MG63 (cell line): ENCODE results near the gene DAGLA. TPM values are rescaled to one million over a fixed set of nuclear protein-coding genes. Genes with fewer than 3 reads are reported as not detected.
A peak's percentile ranks its signal among the peaks of the same experiment; 100 is the strongest.

Experiments
- DNase-seq: peaks from one replicate; pipeline ENCODE4 v3.0.0-alpha.2; 2020
- H3K27me3 ChIP-seq: fragments of 250-450 bp; sonication (Bioruptor Pico); 2 replicates; pipeline ENCODE4 v1.5.1; 2020; ENCODE audit warnings: mild to moderate bottlenecking, moderate library complexity
- H3K36me3 ChIP-seq: fragments of 250-450 bp; sonication (Bioruptor Pico); 2 replicates; pipeline ENCODE4 v1.5.1; 2020; ENCODE audit warnings: mild to moderate bottlenecking, moderate library complexity
- H3K4me3 ChIP-seq: fragments of 250-450 bp; sonication (Bioruptor Pico); 2 replicates; pipeline ENCODE4 v1.5.1; 2020; ENCODE audit warnings: mild to moderate bottlenecking, moderate library complexity
- H3K9me3 ChIP-seq: fragments of 250-450 bp; sonication (Bioruptor Pico); 2 replicates; pipeline ENCODE4 v1.5.1; 2020; ENCODE audit warnings: mild to moderate bottlenecking, moderate library complexity
- total RNA-seq: library from RNA; depleted of rRNA; stranded (reverse); fragments of >200 nt; shearing (Covaris generic); gene quantifications from 2 replicates; pipeline ENCODE4 v1.2.3, GENCODE V29; 2014; ENCODE audit warnings: low replicate concordance

DAGLA gene
- total RNA-seq, 1 experiment from 2014 or later: 1.3 TPM

DNA sequence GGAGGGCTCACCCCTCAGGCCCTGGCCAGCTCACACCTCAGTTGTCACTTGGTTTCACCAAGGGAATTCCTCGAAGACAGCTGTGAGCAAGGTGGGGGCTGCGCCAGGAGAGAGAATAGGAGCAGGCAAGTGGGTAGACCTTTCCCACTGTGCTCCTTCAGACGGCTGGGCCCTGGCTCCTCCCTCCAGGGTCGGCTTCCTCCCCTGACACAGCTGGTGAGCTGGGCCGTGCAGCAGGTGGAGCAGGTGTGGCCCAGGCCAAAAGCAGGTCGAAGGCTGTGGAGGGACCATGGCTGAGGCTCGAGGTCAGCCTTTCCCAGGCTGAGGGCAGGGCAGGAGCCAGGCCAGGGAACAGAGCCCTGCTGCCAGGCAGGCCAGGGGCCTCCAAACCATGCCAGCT, 59.8 kb downstream of the DAGLA start:
- Histone ChIP-seq H3K27me3 (no peaks in the 10 kb centered on the region), H3K9me3 (no peaks in the 10 kb centered on the region), H3K36me3 (no peaks in the 10 kb centered on the region; the same call in none of the 2 replicates), H3K4me3 (no peak overlapping the region)
- DNase-seq: no peak

DNA sequence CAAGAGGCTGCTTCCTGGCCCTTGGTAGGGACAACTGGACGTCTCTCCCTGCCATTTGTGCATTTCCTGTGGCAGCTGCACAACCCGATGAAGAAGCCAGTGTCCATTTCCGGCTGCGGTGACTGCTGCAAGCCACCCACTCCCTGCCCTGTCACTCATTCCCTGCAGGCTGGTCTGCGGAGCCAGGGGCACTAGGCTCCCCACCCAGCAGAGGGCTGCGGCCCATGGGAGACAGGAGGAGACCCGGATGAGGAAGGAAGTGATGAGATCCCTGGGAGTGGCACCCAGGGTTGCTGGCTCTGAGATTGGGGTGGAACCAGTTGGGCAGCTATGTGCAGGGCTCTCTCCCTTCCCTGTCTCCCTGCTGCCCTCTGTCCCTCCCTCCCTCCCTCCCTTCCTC, 62.2 kb downstream of the DAGLA start:
- no peak for DNase-seq

DNA sequence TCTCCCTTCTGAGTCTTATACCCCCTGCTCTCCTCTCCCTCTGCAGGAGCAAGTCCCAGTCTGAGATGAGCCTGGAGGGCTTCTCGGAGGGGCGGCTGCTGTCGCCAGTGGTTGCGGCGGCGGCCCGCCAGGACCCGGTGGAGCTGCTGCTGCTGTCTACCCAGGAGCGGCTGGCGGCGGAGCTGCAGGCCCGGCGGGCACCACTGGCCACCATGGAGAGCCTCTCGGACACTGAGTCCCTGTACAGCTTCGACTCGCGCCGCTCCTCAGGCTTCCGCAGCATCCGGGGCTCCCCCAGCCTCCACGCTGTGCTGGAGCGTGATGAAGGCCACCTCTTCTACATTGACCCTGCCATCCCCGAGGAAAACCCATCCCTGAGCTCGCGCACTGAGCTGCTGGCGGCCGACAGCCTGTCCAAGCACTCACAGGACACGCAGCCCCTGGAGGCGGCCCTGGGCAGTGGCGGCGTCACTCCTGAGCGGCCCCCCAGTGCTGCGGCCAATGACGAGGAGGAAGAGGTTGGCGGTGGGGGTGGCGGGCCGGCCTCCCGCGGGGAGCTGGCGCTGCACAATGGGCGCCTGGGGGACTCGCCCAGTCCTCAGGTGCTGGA, 63.4 kb downstream of the DAGLA start:
- Histone ChIP-seq H3K9me3 (no peaks in the 10 kb centered on the region), H3K27me3 (no peaks in the 10 kb centered on the region), H3K36me3 (no peaks in the 10 kb centered on the region; the same call in 1 of the 2 replicates), H3K4me3 (no peak overlapping the region)
- DNase-seq: no peak

More for the DNA sequence above, 62.2 kb downstream of the DAGLA start:
- Histone ChIP-seq H3K36me3 (no peaks in the 10 kb centered on the region; the same call in 1 of the 2 replicates), H3K27me3 (no peaks in the 10 kb centered on the region), H3K4me3 (no peak overlapping the region), H3K9me3 (no peaks in the 10 kb centered on the region)

DNA sequence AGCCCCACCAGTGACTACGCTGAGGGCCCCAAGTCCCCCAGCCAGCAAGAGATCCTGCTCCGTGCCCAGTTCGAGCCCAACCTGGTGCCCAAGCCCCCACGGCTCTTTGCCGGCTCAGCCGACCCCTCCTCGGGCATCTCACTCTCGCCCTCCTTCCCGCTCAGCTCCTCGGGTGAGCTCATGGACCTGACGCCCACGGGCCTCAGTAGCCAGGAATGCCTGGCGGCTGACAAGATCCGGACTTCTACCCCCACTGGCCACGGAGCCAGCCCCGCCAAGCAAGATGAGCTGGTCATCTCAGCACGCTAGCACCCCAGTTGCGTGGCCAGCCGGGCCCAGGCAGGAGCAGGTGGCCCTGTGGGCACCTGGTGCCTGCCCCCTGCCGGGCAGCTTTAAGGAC, 64.0 kb downstream of the DAGLA start:
- no peaks in the 10 kb centered on the region for H3K9me3 ChIP-seq

GRCh38 chr11:61744609-61745156, 64.5 kb downstream of the DAGLA start:
- no peak overlapping the region for H3K4me3 ChIP-seq
- no peaks in the 10 kb centered on the region; the same call in 1 of the 2 replicates for H3K36me3 ChIP-seq
- no peaks in the 10 kb centered on the region for H3K27me3 ChIP-seq
- no peak for DNase-seq
- H3K9me3 ChIP-seq: no peaks in the 10 kb centered on the region

More for the DNA sequence above, 64.0 kb downstream of the DAGLA start:
- Histone ChIP-seq H3K4me3 (no peak overlapping the region), H3K36me3 (no peaks in the 10 kb centered on the region; the same call in 1 of the 2 replicates), H3K27me3 (no peaks in the 10 kb centered on the region)
- no peak for DNase-seq

- H3K27me3 ChIP-seq: no peaks in the 10 kb centered on the region
- no peak overlapping the region for H3K4me3 ChIP-seq
- no peaks in the 10 kb centered on the region; the same call in 1 of the 2 replicates for H3K36me3 ChIP-seq
- no peaks in the 10 kb centered on the region for H3K9me3 ChIP-seq
- no peak for DNase-seq
These were observed 65.7 kb downstream of the DAGLA start for GRCh38 chr11:61745781-61746441.

GRCh38 chr11:61746442-61747191, 66.4 kb downstream of the DAGLA start:
- DNase-seq: no peak
- no peaks in the 10 kb centered on the region for H3K9me3 ChIP-seq
- H3K36me3 ChIP-seq: no peaks in the 10 kb centered on the region
- H3K4me3 ChIP-seq: no peak overlapping the region
- H3K27me3 ChIP-seq: no peaks in the 10 kb centered on the region

DNA sequence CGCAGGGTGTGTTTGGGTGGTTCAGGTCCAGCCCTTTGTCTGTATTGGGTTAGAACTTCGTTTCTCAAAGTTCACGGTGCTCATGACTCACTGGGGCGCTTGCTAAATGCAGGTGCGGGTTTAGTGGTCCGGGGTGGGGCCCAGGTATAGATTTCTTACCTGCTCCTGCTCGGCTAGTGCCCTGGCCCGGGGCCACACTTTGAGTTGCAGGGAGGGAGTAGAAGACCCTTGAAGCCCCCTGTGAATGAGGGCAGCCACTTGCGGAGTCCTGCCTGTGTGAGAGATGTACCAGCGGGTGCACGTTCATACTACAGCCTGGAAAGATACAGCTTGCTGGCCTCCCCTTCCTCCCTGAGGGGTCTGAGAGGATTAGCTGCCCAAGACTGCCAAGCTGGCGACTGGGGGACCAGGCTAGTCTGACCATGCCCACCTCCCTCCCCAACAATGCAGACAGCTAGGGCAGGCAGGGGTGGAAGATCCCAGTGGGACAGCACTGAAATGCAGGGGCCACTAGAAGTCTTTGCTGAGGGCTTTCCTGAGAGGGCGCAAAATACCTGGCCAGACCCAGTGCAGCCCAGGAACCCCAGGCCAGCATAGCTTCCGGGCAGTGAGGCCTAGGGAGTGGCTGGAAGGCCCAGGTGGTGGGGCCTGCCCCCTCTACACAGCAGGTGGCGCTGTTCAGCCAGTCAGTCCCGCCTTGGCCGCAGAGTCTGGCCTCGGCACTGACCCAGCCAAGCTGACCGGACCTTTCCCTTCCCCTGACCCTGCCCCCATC, 67.2 kb downstream of the DAGLA start:
- peak; percentile 66 for DNase-seq
- no peaks in the 10 kb centered on the region for H3K36me3 ChIP-seq
- H3K4me3 ChIP-seq: no peak overlapping the region
- no peaks in the 10 kb centered on the region for H3K27me3 ChIP-seq
- no peaks in the 10 kb centered on the region for H3K9me3 ChIP-seq

- Histone ChIP-seq H3K27me3 (no peaks in the 10 kb centered on the region), H3K9me3 (no peaks in the 10 kb centered on the region)
- no peak for DNase-seq
These were observed 67.7 kb downstream of the DAGLA start for GRCh38 chr11:61747967-61748285.

DNA sequence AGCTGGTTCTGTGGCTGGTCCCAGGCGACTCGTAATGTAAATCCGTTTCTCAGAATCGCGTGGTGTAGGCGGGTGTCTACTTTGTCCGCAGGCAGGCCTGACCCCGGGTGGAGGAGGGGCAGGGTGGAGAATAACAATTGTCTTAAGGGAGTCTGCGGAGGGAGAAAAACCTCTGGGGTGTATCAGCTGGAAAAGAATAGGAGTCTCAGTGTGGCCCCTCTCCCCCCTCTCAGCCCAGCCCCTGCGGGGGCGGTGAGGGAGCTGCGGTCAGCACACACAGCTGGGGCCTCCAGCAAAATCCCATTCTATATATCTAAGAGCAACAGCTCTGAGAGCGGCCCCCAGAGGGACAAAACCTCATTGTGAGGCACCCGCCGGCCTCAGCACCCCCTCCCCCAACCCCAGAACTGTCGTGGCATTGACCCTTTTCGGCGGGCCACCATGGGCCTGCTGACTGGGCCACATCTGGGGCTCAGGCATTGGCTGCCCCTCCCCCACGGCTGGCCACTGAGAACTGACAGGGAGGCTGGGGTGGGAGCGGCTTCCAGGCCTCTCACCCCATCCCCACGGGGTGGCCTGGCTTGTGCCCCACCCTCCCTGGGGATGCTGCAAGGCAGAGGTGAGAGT, 69.5 kb downstream of the DAGLA start:
- Histone ChIP-seq H3K9me3 (no peaks in the 10 kb centered on the region), H3K36me3 (no peaks in the 10 kb centered on the region), H3K4me3 (no peak overlapping the region), H3K27me3 (no peaks in the 10 kb centered on the region)
- no peak for DNase-seq

More at GRCh38 chr11:61747967-61748285, 67.7 kb downstream of the DAGLA start:
- no peaks in the 10 kb centered on the region for H3K36me3 ChIP-seq
- H3K4me3 ChIP-seq: no peak overlapping the region

- Histone ChIP-seq H3K9me3 (no peaks in the 10 kb centered on the region), H3K4me3 (no peak overlapping the region), H3K27me3 (no peaks in the 10 kb centered on the region), H3K36me3 (no peaks in the 10 kb centered on the region)
- DNase-seq: no peak
These were observed 70.6 kb downstream of the DAGLA start for GRCh38 chr11:61750631-61751273.

- H3K36me3 ChIP-seq: no peaks in the 10 kb centered on the region
- no peaks in the 10 kb centered on the region for H3K27me3 ChIP-seq
- no peaks in the 10 kb centered on the region for H3K9me3 ChIP-seq
- no peak overlapping the region for H3K4me3 ChIP-seq
- no peak for DNase-seq
These were observed 71.2 kb downstream of the DAGLA start for GRCh38 chr11:61751384-61751783.

GRCh38 chr11:61752117-61752924, 72.1 kb downstream of the DAGLA start, which contains the start of gene MYRF:
MYRF (plus strand) TSS chr11:61752636; CDS start chr11:61752745, 109 bp downstream.
- H3K27me3 ChIP-seq: no peaks in the 10 kb centered on the region
- H3K36me3 ChIP-seq: no peaks in the 10 kb centered on the region
- H3K4me3 ChIP-seq: peak within 1 kb of the TSS; percentile 35
- peak; percentile 51 for DNase-seq
- no peaks in the 10 kb centered on the region for H3K9me3 ChIP-seq

DNA sequence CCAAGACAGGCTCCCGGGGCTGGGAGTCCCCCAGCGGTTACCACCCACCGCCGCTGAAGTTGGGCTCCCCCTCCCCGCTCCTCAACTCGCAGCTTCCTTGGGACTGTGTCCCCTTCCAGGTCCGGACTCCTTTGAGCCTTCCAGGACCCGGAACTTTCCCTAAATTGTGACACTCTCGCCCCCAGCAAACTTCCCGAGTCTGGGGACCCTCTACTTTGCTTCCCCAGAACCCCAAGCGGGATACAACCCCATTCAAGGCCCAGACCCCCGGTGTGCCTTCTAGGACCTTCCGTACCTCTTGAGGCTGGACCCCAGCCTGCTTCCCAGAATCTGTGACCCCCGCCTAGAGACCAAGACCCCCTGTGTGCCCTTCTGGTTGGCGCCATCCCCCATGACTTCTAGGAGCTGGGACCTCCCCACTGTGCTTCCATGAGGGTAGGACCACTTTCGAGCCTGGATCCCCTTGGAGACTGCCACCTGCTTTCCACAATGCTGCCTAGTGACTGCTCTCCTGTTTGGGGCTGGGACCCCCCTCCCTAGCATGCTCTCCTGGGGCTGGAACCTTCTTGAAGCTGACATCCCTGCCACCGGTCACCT, 72.8 kb downstream of the DAGLA start:
- DNase-seq: no peak
- H3K4me3 ChIP-seq: peak overlapping the region; percentile 35
- H3K9me3 ChIP-seq: no peaks in the 10 kb centered on the region
- H3K36me3 ChIP-seq: no peaks in the 10 kb centered on the region
- no peaks in the 10 kb centered on the region for H3K27me3 ChIP-seq

- no peaks in the 10 kb centered on the region for H3K36me3 ChIP-seq
- no peak for DNase-seq
- H3K4me3 ChIP-seq: no peak overlapping the region
These were observed 73.5 kb downstream of the DAGLA start for GRCh38 chr11:61753672-61754071.

More at GRCh38 chr11:61753672-61754071, 73.5 kb downstream of the DAGLA start:
- Histone ChIP-seq H3K27me3 (no peaks in the 10 kb centered on the region), H3K9me3 (no peaks in the 10 kb centered on the region)
